ENCODE measurements around the gene PLEKHN1.

PLEKHN1 gene

GRCh38 chr1:966135-966703 lies at the start of gene PLEKHN1:
Gene PLEKHN1, plus strand, starts transcription at chr1:966482. Its CDS starts 50 bp downstream, at chr1:966532.
- Histone ChIP-seq H3K36me3 (ENCODE audit: control insufficient read depth, insufficient read depth, low read length, severe bottlenecking) (no peaks in the 10 kb centered on the region), H3K27me3 (replicated peaks; ENCODE audit: control insufficient read depth, insufficient read depth, low read length) (peaks cover 23% of the 10 kb centered on the region), H3K4me1 (ENCODE audit: control insufficient read depth, insufficient read depth, low read length) (no peaks in the 10 kb centered on the region), H3K4me3 (ENCODE audit: low read length) (peak within 1 kb of the TSS; percentile 82), H3K9me3 (ENCODE audit: control insufficient read depth, low read length) (no peaks in the 10 kb centered on the region), H3K9ac (ENCODE audit: low read length) (peak within 1 kb of the TSS; percentile 76)
- no peak for DNase-seq (ENCODE audit: low read depth)

- peaks cover 4% of the 10 kb centered on the region for H3K27me3 ChIP-seq (replicated peaks; ENCODE audit: control insufficient read depth, insufficient read depth, low read length)
Observed at GRCh38 chr1:917076-917459, 49.2 kb upstream of the PLEKHN1 start.

DNA sequence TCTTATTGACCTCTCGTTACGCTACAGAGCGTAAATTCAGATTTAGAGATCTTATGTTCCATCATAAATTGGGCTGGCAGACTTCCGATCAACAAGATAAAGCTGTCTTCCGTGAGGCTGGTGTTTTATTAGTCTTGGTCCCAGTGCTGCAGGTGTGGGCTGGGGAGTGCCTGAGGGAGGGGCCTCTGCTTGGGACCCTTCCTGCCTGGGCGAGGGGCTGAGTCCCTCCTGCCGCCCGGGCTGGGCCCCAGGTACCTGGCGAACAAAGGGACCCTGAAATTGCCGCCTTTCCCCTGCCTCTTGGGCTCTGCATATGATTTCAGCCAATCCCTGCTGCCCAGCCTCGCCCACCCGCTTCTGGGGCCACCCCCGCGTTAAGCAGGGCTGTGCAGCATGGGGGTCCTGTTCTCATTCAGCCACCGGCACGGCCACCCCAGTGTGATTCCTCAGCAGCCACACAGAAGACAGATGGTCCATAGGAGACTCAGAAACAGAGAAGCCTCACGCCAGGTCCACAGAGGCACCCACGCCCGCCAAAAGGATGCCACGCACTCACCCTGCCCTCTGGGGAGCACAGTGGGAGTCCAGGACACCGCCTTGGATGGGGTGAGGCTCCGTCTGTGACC lies 48.7 kb upstream of the PLEKHN1 start:
- Histone ChIP-seq H3K27me3 (replicated peaks; ENCODE audit: control insufficient read depth, insufficient read depth, low read length) (peaks cover 4% of the 10 kb centered on the region), H3K9me3 (ENCODE audit: control insufficient read depth, low read length) (no peaks in the 10 kb centered on the region), H3K4me3 (ENCODE audit: low read length) (no peak overlapping the region), H3K4me1 (ENCODE audit: control insufficient read depth, insufficient read depth, low read length) (peaks cover 35% of the 10 kb centered on the region), H3K36me3 (ENCODE audit: control insufficient read depth, insufficient read depth, low read length, severe bottlenecking) (no peaks in the 10 kb centered on the region), H3K9ac (ENCODE audit: low read length) (no peak overlapping the region)
- no peak for DNase-seq (ENCODE audit: low read depth)

More at GRCh38 chr1:917076-917459, 49.2 kb upstream of the PLEKHN1 start:
- peaks cover 35% of the 10 kb centered on the region for H3K4me1 ChIP-seq (ENCODE audit: control insufficient read depth, insufficient read depth, low read length)
- no peaks in the 10 kb centered on the region for H3K36me3 ChIP-seq (ENCODE audit: control insufficient read depth, insufficient read depth, low read length, severe bottlenecking)
- no peak overlapping the region for H3K9ac ChIP-seq (ENCODE audit: low read length)
- no peak overlapping the region for H3K4me3 ChIP-seq (ENCODE audit: low read length)
- no peaks in the 10 kb centered on the region for H3K9me3 ChIP-seq (ENCODE audit: control insufficient read depth, low read length)
- no peak for DNase-seq (ENCODE audit: low read depth)

GRCh38 chr1:918353-918752 lies 47.9 kb upstream of the PLEKHN1 start:
- H3K9ac ChIP-seq (ENCODE audit: low read length): no peak overlapping the region
- no peaks in the 10 kb centered on the region for H3K36me3 ChIP-seq (ENCODE audit: control insufficient read depth, insufficient read depth, low read length, severe bottlenecking)
- H3K27me3 ChIP-seq (replicated peaks; ENCODE audit: control insufficient read depth, insufficient read depth, low read length): peaks cover 4% of the 10 kb centered on the region
- peaks cover 43% of the 10 kb centered on the region for H3K4me1 ChIP-seq (ENCODE audit: control insufficient read depth, insufficient read depth, low read length)
- H3K9me3 ChIP-seq (ENCODE audit: control insufficient read depth, low read length): no peaks in the 10 kb centered on the region
- no peak overlapping the region for H3K4me3 ChIP-seq (ENCODE audit: low read length)
- no peak for DNase-seq (ENCODE audit: low read depth)

GRCh38 chr1:918843-919242 lies 47.4 kb upstream of the PLEKHN1 start:
- peaks cover 4% of the 10 kb centered on the region for H3K27me3 ChIP-seq (replicated peaks; ENCODE audit: control insufficient read depth, insufficient read depth, low read length)
- no peaks in the 10 kb centered on the region for H3K9me3 ChIP-seq (ENCODE audit: control insufficient read depth, low read length)
- no peak for DNase-seq (ENCODE audit: low read depth)
- no peaks in the 10 kb centered on the region for H3K36me3 ChIP-seq (ENCODE audit: control insufficient read depth, insufficient read depth, low read length, severe bottlenecking)
- no peak overlapping the region for H3K4me3 ChIP-seq (ENCODE audit: low read length)
- peaks cover 44% of the 10 kb centered on the region for H3K4me1 ChIP-seq (ENCODE audit: control insufficient read depth, insufficient read depth, low read length)
- H3K9ac ChIP-seq (ENCODE audit: low read length): no peak overlapping the region

DNA sequence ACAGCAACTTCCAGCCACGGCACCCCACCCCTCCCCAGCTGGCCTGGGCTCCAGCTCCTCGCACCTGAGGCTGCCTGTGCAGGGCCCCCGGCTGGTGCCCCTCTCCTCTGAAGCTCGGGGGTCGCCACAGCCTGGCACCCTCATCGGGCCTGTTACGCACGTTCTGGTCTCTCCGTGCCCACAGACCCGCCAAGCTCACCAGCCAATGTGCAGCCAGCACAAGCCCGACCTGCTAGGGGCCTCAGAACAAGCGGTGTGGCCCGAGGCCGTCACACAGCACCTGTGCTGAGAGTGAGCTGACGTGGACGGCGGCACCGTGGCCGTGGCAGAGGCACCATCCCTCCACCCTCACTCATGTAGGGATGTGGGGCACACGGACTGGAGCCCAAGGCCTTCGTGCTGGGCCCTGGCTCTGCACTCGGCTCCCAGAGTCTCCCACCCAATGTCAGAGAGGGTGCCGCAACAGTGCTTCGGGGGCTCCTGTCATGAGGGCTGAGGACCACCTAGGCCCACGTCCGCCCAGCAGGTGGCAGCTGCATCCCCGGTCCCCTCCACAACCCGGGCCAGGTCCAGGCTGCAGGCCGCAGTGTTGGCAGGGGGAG lies 46.9 kb upstream of the PLEKHN1 start:
- Histone ChIP-seq H3K4me3 (ENCODE audit: low read length) (no peak overlapping the region), H3K27me3 (replicated peaks; ENCODE audit: control insufficient read depth, insufficient read depth, low read length) (peaks cover under 1% of the 10 kb centered on the region)

GRCh38 chr1:920010-920409 lies 46.3 kb upstream of the PLEKHN1 start:
- Histone ChIP-seq H3K9me3 (ENCODE audit: control insufficient read depth, low read length) (no peaks in the 10 kb centered on the region), H3K4me3 (ENCODE audit: low read length) (no peak overlapping the region), H3K27me3 (replicated peaks; ENCODE audit: control insufficient read depth, insufficient read depth, low read length) (no peaks in the 10 kb centered on the region), H3K36me3 (ENCODE audit: control insufficient read depth, insufficient read depth, low read length, severe bottlenecking) (no peaks in the 10 kb centered on the region), H3K9ac (ENCODE audit: low read length) (no peak overlapping the region), H3K4me1 (ENCODE audit: control insufficient read depth, insufficient read depth, low read length) (peaks cover 44% of the 10 kb centered on the region)
- DNase-seq (ENCODE audit: low read depth): no peak

More for the DNA sequence above, 46.9 kb upstream of the PLEKHN1 start:
- Histone ChIP-seq H3K9ac (ENCODE audit: low read length) (no peak overlapping the region), H3K36me3 (ENCODE audit: control insufficient read depth, insufficient read depth, low read length, severe bottlenecking) (no peaks in the 10 kb centered on the region), H3K4me1 (ENCODE audit: control insufficient read depth, insufficient read depth, low read length) (peaks cover 44% of the 10 kb centered on the region), H3K9me3 (ENCODE audit: control insufficient read depth, low read length) (no peaks in the 10 kb centered on the region)
- DNase-seq (ENCODE audit: low read depth): no peak

DNA sequence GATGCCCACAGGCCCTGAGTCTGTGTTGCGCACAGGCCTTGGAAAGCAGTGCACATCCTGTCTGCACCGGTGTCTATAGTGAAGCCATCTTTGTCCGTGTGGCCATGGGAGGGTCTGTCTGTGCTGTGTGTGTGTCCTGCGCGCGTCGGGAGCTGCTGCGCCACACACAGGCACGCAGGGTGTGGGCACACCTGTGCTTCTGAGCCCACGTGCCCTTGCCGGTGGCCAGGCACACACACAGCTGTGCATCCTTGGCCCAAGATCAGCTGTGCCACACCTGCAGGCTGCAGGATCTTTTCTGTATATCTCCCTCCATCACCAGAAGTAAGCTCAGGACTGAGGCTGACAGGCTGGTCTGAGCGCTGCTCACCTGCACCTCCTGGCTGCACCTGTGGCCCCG lies 45.8 kb upstream of the PLEKHN1 start:
- H3K4me3 ChIP-seq (ENCODE audit: low read length): no peak overlapping the region
- H3K27me3 ChIP-seq (replicated peaks; ENCODE audit: control insufficient read depth, insufficient read depth, low read length): no peaks in the 10 kb centered on the region
- H3K9ac ChIP-seq (ENCODE audit: low read length): no peak overlapping the region
- DNase-seq (ENCODE audit: low read depth): no peak
- H3K4me1 ChIP-seq (ENCODE audit: control insufficient read depth, insufficient read depth, low read length): peaks cover 44% of the 10 kb centered on the region
- no peaks in the 10 kb centered on the region for H3K9me3 ChIP-seq (ENCODE audit: control insufficient read depth, low read length)
- no peaks in the 10 kb centered on the region for H3K36me3 ChIP-seq (ENCODE audit: control insufficient read depth, insufficient read depth, low read length, severe bottlenecking)

GRCh38 chr1:921011-921837 lies 45.1 kb upstream of the PLEKHN1 start:
- no peaks in the 10 kb centered on the region for H3K9me3 ChIP-seq (ENCODE audit: control insufficient read depth, low read length)
- peak overlapping the region; percentile 27 for H3K4me3 ChIP-seq (ENCODE audit: low read length)
- H3K9ac ChIP-seq (ENCODE audit: low read length): peak overlapping the region; percentile 43
- H3K4me1 ChIP-seq (ENCODE audit: control insufficient read depth, insufficient read depth, low read length): peaks cover 44% of the 10 kb centered on the region
- H3K36me3 ChIP-seq (ENCODE audit: control insufficient read depth, insufficient read depth, low read length, severe bottlenecking): no peaks in the 10 kb centered on the region
- H3K27me3 ChIP-seq (replicated peaks; ENCODE audit: control insufficient read depth, insufficient read depth, low read length): no peaks in the 10 kb centered on the region
- peak; percentile 94 for DNase-seq (ENCODE audit: low read depth)

- H3K27me3 ChIP-seq (replicated peaks; ENCODE audit: control insufficient read depth, insufficient read depth, low read length): no peaks in the 10 kb centered on the region
- DNase-seq (ENCODE audit: low read depth): peak; percentile 94
- no peaks in the 10 kb centered on the region for H3K36me3 ChIP-seq (ENCODE audit: control insufficient read depth, insufficient read depth, low read length, severe bottlenecking)
- peaks cover 33% of the 10 kb centered on the region for H3K4me1 ChIP-seq (ENCODE audit: control insufficient read depth, insufficient read depth, low read length)
- peak within 1 kb of the TSS; percentile 78 for H3K4me3 ChIP-seq (ENCODE audit: low read length)
- peak within 1 kb of the TSS; percentile 80 for H3K9ac ChIP-seq (ENCODE audit: low read length)
- H3K9me3 ChIP-seq (ENCODE audit: control insufficient read depth, low read length): no peaks in the 10 kb centered on the region
Observed at GRCh38 chr1:923131-923990, 42.9 kb upstream of the PLEKHN1 start, which contains the start of gene SAMD11. Gene SAMD11, plus strand, starts transcription at chr1:923923. Its CDS starts 509 bp downstream, at chr1:924432.

Data from adipocyte (in vitro differentiated cells).